HEK293T (cell line): ENCODE results near the gene EXOC3L1.

Experiments
- ARNT ChIP-seq: fragments of 450-650 bp; IDR thresholded peaks from 2 replicates; pipeline ENCODE4 v1.6.1; 2017; ENCODE audit warnings: mild to moderate bottlenecking
- BHLHE40 ChIP-seq: fragments of 450-650 bp; IDR thresholded peaks from 2 replicates; pipeline ENCODE4 v1.6.1; 2016; ENCODE audit warnings: mild to moderate bottlenecking, moderate library complexity, borderline replicate concordance
- CTBP1 ChIP-seq: fragments of 450-650 bp; IDR thresholded peaks from 2 replicates; pipeline ENCODE4 v1.6.1; 2016; ENCODE audit warnings: borderline replicate concordance
- ELF4 ChIP-seq: fragments of 450-650 bp; IDR thresholded peaks from 2 replicates; pipeline ENCODE4 v1.6.1; 2017; ENCODE audit warnings: antibody characterized with exemption
- FOXA1 ChIP-seq: fragments of 450-650 bp; IDR thresholded peaks from 2 replicates; pipeline ENCODE4 v1.6.1; 2016; ENCODE audit warnings: mild to moderate bottlenecking
- FOXK2 ChIP-seq: fragments of 450-650 bp; IDR thresholded peaks from 2 replicates; pipeline ENCODE4 v1.6.1; 2016; ENCODE audit warnings: mild to moderate bottlenecking
- FOXM1 ChIP-seq: fragments of 450-650 bp; IDR thresholded peaks from 2 replicates; pipeline ENCODE4 v1.6.1; 2017; ENCODE audit warnings: mild to moderate bottlenecking, borderline replicate concordance
- HDGF ChIP-seq: fragments of 450-650 bp; IDR thresholded peaks from 2 replicates; pipeline ENCODE4 v1.6.1; 2017; ENCODE audit warnings: antibody characterized with exemption, borderline replicate concordance
- LEF1 ChIP-seq: fragments of 450-650 bp; IDR thresholded peaks from 2 replicates; pipeline ENCODE4 v1.6.1; 2017; ENCODE audit warnings: mild to moderate bottlenecking, borderline replicate concordance
- NFRKB ChIP-seq: fragments of 450-650 bp; IDR thresholded peaks from 2 replicates; pipeline ENCODE4 v1.6.1; 2016; ENCODE audit warnings: mild to moderate bottlenecking, moderate library complexity
- SP1 ChIP-seq: fragments of 450-650 bp; IDR thresholded peaks from 2 replicates; pipeline ENCODE4 v1.6.1; 2017
- SUZ12 ChIP-seq: fragments of 450-650 bp; IDR thresholded peaks from 2 replicates; pipeline ENCODE4 v1.6.1; 2016; ENCODE audit warnings: mild to moderate bottlenecking
- TARDBP ChIP-seq: fragments of 450-650 bp; IDR thresholded peaks from 2 replicates; pipeline ENCODE4 v1.6.1; 2016
- TF ChIP-seq, protein P1 (sequence below): fragments of 450-650 bp; IDR thresholded peaks from 2 replicates; pipeline ENCODE4 v1.6.1; 2016

- TF ChIP-seq HDGF (no peak), FOXM1 (no peak), SP1 (no peak), BHLHE40 (no peak), TARDBP (no peak), ELF4 (no peak), CTBP1 (no peak), FOXA1 (no peak), SUZ12 (no peak), ARNT (no peak), FOXK2 (no peak), NFRKB (no peak), LEF1 (no peak)
- TF ChIP-seq, protein P1, sequence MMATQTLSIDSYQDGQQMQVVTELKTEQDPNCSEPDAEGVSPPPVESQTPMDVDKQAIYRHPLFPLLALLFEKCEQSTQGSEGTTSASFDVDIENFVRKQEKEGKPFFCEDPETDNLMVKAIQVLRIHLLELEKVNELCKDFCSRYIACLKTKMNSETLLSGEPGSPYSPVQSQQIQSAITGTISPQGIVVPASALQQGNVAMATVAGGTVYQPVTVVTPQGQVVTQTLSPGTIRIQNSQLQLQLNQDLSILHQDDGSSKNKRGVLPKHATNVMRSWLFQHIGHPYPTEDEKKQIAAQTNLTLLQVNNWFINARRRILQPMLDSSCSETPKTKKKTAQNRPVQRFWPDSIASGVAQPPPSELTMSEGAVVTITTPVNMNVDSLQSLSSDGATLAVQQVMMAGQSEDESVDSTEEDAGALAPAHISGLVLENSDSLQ = no peak
These were observed 35.2 kb downstream of the EXOC3L1 start for GRCh38 chr16:67154578-67155294.
